H1 (cell line): Measurements from ENCODE around the gene STK32C. TPM values are rescaled to one million over a fixed set of nuclear protein-coding genes. Genes with fewer than 3 reads are reported as not detected.
"Not testable (repeated sequence)": the region's sequence is repeated elsewhere in the genome, so short reads cannot be mapped to it uniquely, and the experiment has no call there.

ENCODE experiments used
- CTCF ChIA-PET: fragments of 300-600 bp; sonication (Branson Sonifier 250); formaldehyde crosslinking; loops from one replicate; lab custom pipeline; 2021; ENCODE audit not compliant: partially characterized antibody; lab: Charles Lee
- POLR2A ChIA-PET: fragments of 300-600 bp; sonication (Branson Sonifier 250); formaldehyde crosslinking; loops from one replicate; lab custom pipeline; 2021; ENCODE audit warnings: inconsistent platforms; ENCODE audit not compliant: partially characterized antibody; lab: Charles Lee
- DNase-seq, 2 experiments: peaks; one replicate each; pipeline versions ENCODE4 v3.0.0 to v3.0.0-alpha.2; 2010 to 2022; ENCODE audit warnings: low spot score in 2 of 2, low read depth in 1 of 2, mixed read lengths in 1 of 2
- FAIRE-seq: peaks from 2 replicates; lab custom pipeline; 2011; peaks lifted over from hg19 to GRCh38; lab: Jason Lieb, UNC
- H2AFZ ChIP-seq: 2 replicates; pipeline ENCODE4 v1.8.1; 2012; ENCODE audit warnings: low read length, inconsistent platforms
- H2AK5ac ChIP-seq: 2 replicates; pipeline ENCODE4 v1.6.1; 2013; ENCODE audit warnings: low read depth, low read length
- H2BK120ac ChIP-seq: replicated peaks from 2 replicates; pipeline ENCODE3; 2013; ENCODE audit warnings: low read depth, low read length, inconsistent platforms
- H2BK12ac ChIP-seq: 2 replicates; pipeline ENCODE4 v1.6.1; 2013; ENCODE audit warnings: low read depth, low read length
- H2BK15ac ChIP-seq: 2 replicates; pipeline ENCODE4 v1.6.1; 2013; ENCODE audit warnings: low read length
- H2BK20ac ChIP-seq: 2 replicates; pipeline ENCODE4 v1.6.1; 2013; ENCODE audit warnings: low read length
- H2BK5ac ChIP-seq: 2 replicates; pipeline ENCODE4 v1.6.1; 2013; ENCODE audit warnings: low read depth, low read length
- H3K14ac ChIP-seq: 2 replicates; pipeline ENCODE4 v1.6.1; 2013; ENCODE audit warnings: inconsistent platforms; ENCODE audit not compliant: insufficient read length
- H3K18ac ChIP-seq: 2 replicates; pipeline ENCODE4 v1.6.1; 2013; ENCODE audit warnings: low read length; ENCODE audit errors: extremely low read depth
- H3K23ac ChIP-seq: 2 replicates; pipeline ENCODE4 v1.6.1; 2013; ENCODE audit warnings: inconsistent platforms; ENCODE audit not compliant: insufficient read length
- H3K23me2 ChIP-seq: 2 replicates; pipeline ENCODE4 v1.6.1; 2013; ENCODE audit warnings: low read depth, low read length
- H3K27ac ChIP-seq: 2 replicates; pipeline ENCODE4 v1.6.1; 2011; ENCODE audit warnings: low read depth, low read length, inconsistent platforms
- H3K27me3 ChIP-seq, 4 experiments: replicated peaks in 1 of 4; 1 replicate in 1 of 4; 2 replicates in 3 of 4; pipeline versions ENCODE4 v1.6.1 to v1.8.1; 2011 to 2013; ENCODE audit warnings: low read length in 3 of 4, mild to moderate bottlenecking in 3 of 4, inconsistent platforms in 2 of 4, mixed read lengths in 2 of 4, moderate library complexity in 1 of 4; ENCODE audit not compliant: control insufficient read depth in 3 of 4, insufficient read depth in 3 of 4; ENCODE audit errors: extremely low read depth in 1 of 4
- H3K36me3 ChIP-seq, 4 experiments: 2 replicates each; pipeline versions ENCODE4 v1.6.1 to v1.8.1; 2011 to 2013; ENCODE audit warnings: mild to moderate bottlenecking in 4 of 4, low read length in 3 of 4, moderate library complexity in 2 of 4, control low read depth in 1 of 4, inconsistent platforms in 1 of 4; ENCODE audit not compliant: insufficient read depth in 4 of 4, control insufficient read depth in 2 of 4
- H3K4ac ChIP-seq: replicated peaks from 2 replicates; pipeline ENCODE3; 2013; ENCODE audit warnings: low read length, low read depth, mixed read lengths, inconsistent platforms; ENCODE audit not compliant: insufficient read length
- H3K4me1 ChIP-seq, 4 experiments: replicated peaks in 1 of 4; 1 replicate in 1 of 4; 2 replicates in 3 of 4; pipeline versions ENCODE4 v1.6.1 to v1.8.1; 2011 to 2013; ENCODE audit warnings: low read length in 3 of 4, inconsistent platforms in 2 of 4, mixed read lengths in 1 of 4; ENCODE audit not compliant: insufficient read depth in 4 of 4, control insufficient read depth in 3 of 4
- H3K4me2 ChIP-seq, 2 experiments: 2 replicates each; pipeline versions ENCODE4 v1.6.1 to v1.8.1; 2011 to 2013; ENCODE audit warnings: low read depth in 2 of 2, low read length in 2 of 2, control low read depth in 1 of 2, inconsistent platforms in 1 of 2, mild to moderate bottlenecking in 1 of 2; ENCODE audit not compliant: insufficient read depth in 1 of 2
- H3K4me3 ChIP-seq, 4 experiments: fragments of 200-600, 300-600 bp in 1 of 4; sonication (generic), shearing (Covaris generic), sonication (Bioruptor Twin) in 1 of 4; 2 replicates each; pipeline versions ENCODE4 v1.5.1 to v1.8.1; 2011 to 2016; ENCODE audit warnings: low read length in 4 of 4, low read depth in 3 of 4, control low read depth in 2 of 4, inconsistent platforms in 2 of 4, mild to moderate bottlenecking in 2 of 4, mixed read lengths in 1 of 4, moderate library complexity in 1 of 4; ENCODE audit not compliant: insufficient read depth in 2 of 4; ENCODE audit errors: extremely low read depth in 1 of 4
- H3K56ac ChIP-seq: replicated peaks from 2 replicates; pipeline ENCODE3; 2013; ENCODE audit warnings: low read depth, mild to moderate bottlenecking, mixed read lengths, low read length, inconsistent platforms; ENCODE audit not compliant: insufficient read length
- H3K79me1 ChIP-seq: 2 replicates; pipeline ENCODE4 v1.6.1; 2013; ENCODE audit warnings: low read depth, low read length, control low read depth
- H3K79me2 ChIP-seq, 2 experiments: 2 replicates each; pipeline versions ENCODE4 v1.6.1 to v1.8.1; 2012 to 2013; ENCODE audit warnings: low read length in 2 of 2, mild to moderate bottlenecking in 2 of 2, inconsistent platforms in 1 of 2; ENCODE audit not compliant: insufficient read depth in 2 of 2, control insufficient read depth in 1 of 2
- H3K9ac ChIP-seq, 4 experiments: replicated peaks in 1 of 4; 1 replicate in 1 of 4; 2 replicates in 3 of 4; pipeline versions ENCODE4 v1.6.1 to v1.8.1; 2011 to 2013; ENCODE audit warnings: low read depth in 3 of 4, low read length in 3 of 4, control low read depth in 2 of 4, mild to moderate bottlenecking in 2 of 4, moderate library complexity in 2 of 4, inconsistent platforms in 1 of 4; ENCODE audit errors: extremely low read depth in 1 of 4
- H3K9me3 ChIP-seq, 2 experiments: 2 replicates each; pipeline versions ENCODE4 v1.6.1 to v1.8.1; 2012 to 2013; ENCODE audit warnings: mild to moderate bottlenecking in 2 of 2, moderate library complexity in 2 of 2, control low read depth in 1 of 2, inconsistent platforms in 1 of 2, low read depth in 1 of 2, low read length in 1 of 2, mixed read lengths in 1 of 2; ENCODE audit not compliant: insufficient read depth in 2 of 2
- H4K20me1 ChIP-seq, 2 experiments: replicated peaks in 1 of 2; 2 replicates each; pipeline versions ENCODE3 to v1.8.1; 2011 to 2013; ENCODE audit warnings: inconsistent platforms in 2 of 2, low read length in 2 of 2, mild to moderate bottlenecking in 1 of 2; ENCODE audit not compliant: insufficient read depth in 2 of 2, control insufficient read depth in 1 of 2
- H4K5ac ChIP-seq: 2 replicates; pipeline ENCODE4 v1.6.1; 2013; ENCODE audit warnings: low read length, low read depth, mixed read lengths, inconsistent platforms; ENCODE audit not compliant: insufficient read length
- H4K8ac ChIP-seq: 2 replicates; pipeline ENCODE4 v1.8.0; 2013; ENCODE audit warnings: mild to moderate bottlenecking, moderate library complexity, low read length, inconsistent platforms; ENCODE audit not compliant: insufficient read depth; ENCODE audit errors: extremely low read depth
- H4K91ac ChIP-seq: replicated peaks from 2 replicates; pipeline ENCODE3; 2013; ENCODE audit warnings: low read length, mixed read lengths, inconsistent platforms; ENCODE audit not compliant: insufficient read length
- WGBS, 2 experiments: shearing (Covaris generic) in 1 of 2; methylation state at CpG; one replicate each; pipeline versions ENCODE4 v1.1.6 to v1.1.7; 2013 to 2015; ENCODE audit warnings: low lambda C conversion rate in 2 of 2, mixed read lengths in 2 of 2, inconsistent platforms in 1 of 2, low coverage in 1 of 2, missing lambda C conversion rate in 1 of 2; ENCODE audit not compliant: insufficient replicate concordance in 2 of 2, insufficient coverage in 1 of 2, insufficient read length in 1 of 2; ENCODE audit errors: extremely low coverage in 1 of 2, missing lambda C conversion rate in 1 of 2; 5-methylcytosine and 5-hydroxymethylcytosine counted together
- polyA plus RNA-seq, 7 experiments: library from polyadenylated mRNA; depleted of rRNA in 3 of 7; stranded (reverse) in 5 of 7; unstranded in 2 of 7; fragments of >200 nt in 5 of 7; fragments of 200-250 nt in 2 of 7; gene quantifications; 1 replicate in 5 of 7; 2 replicates in 1 of 7; 4 replicates in 1 of 7; pipeline versions ENCODE4 v1.2.1 to v1.2.3, GENCODE V29; 2011 to 2013; ENCODE audit warnings: missing spikeins in 2 of 7, mixed read lengths in 2 of 7
- total RNA-seq: library from RNA; stranded (reverse); fragmentation: NEBNext Ultra II Directional; extraction: Animal tissue kit (Norgen Biotek cat#: 25700); gene quantifications from 2 replicates; pipeline ENCODE4 v1.2.1, GENCODE V29; 2021

STK32C gene
- total and polyA plus RNA-seq, 2 of the 8 experiments (the other 6 are each of a cell fraction or from before 2014, with no cell fraction given), result 10.6 to 15.6 TPM

GRCh38 chr10:132337854-132338253 lies 30.1 kb upstream of the STK32C start:
- H4K5ac ChIP-seq, H2BK12ac ChIP-seq, H2AFZ ChIP-seq, H3K79me1 ChIP-seq, H3K4ac ChIP-seq, H4K20me1 ChIP-seq, H3K4me3 ChIP-seq, H3K23me2 ChIP-seq, H2BK5ac ChIP-seq, H3K27ac ChIP-seq, H2BK20ac ChIP-seq, H3K18ac ChIP-seq, H2BK120ac ChIP-seq, FAIRE-seq, H3K56ac ChIP-seq, H2AK5ac ChIP-seq, H4K8ac ChIP-seq, H3K79me2 ChIP-seq, H4K91ac ChIP-seq, H3K4me1 ChIP-seq, H3K27me3 ChIP-seq, H3K9ac ChIP-seq, POLR2A ChIA-PET, H3K9me3 ChIP-seq, H3K14ac ChIP-seq, H2BK15ac ChIP-seq, H3K23ac ChIP-seq, H3K36me3 ChIP-seq, H3K4me2 ChIP-seq, DNase-seq: not testable (repeated sequence)
- 83% methylated on average over 2 of the region's 7 CpGs; no CpG with 5 or more reads in 1 of the 2 experiments for WGBS, 2 experiments
- CTCF ChIA-PET, result interaction anchor here (0.8 to 3.2 kb wide), 3 partner anchors 14 to 116 kb away, joined by 3 to 17 read pairs (median 4); no protein-coding TSS in a partner anchor
